ENCODE measurements around the gene METTL24.
"Not testable (repeated sequence)": the region's sequence is repeated elsewhere in the genome, so short reads cannot be mapped to it uniquely, and the experiment has no call there.

The METTL24 gene

GRCh38 chr6:110353457-110354001 is 4.6 kb downstream of the METTL24 start:
- peak overlapping the region; percentile 98 for H3K27ac Mint-ChIP-seq

GRCh38 chr6:110352563-110353262 is 5.4 kb downstream of the METTL24 start:
- Mint-ChIP-seq H3K4me3 (peak overlapping the region; percentile 19), H3K36me3 (ENCODE audit: low read depth) (peaks cover 3% of the 10 kb centered on the region), H3K4me1 (peaks cover 91% of the 10 kb centered on the region), H3K9me3 (no peaks in the 10 kb centered on the region), H3K27ac (peak overlapping the region; percentile 98), H3K27me3 (ENCODE audit: low read depth, poor library complexity) (peaks cover 12% of the 10 kb centered on the region)
- TF ChIP-seq, protein P1, sequence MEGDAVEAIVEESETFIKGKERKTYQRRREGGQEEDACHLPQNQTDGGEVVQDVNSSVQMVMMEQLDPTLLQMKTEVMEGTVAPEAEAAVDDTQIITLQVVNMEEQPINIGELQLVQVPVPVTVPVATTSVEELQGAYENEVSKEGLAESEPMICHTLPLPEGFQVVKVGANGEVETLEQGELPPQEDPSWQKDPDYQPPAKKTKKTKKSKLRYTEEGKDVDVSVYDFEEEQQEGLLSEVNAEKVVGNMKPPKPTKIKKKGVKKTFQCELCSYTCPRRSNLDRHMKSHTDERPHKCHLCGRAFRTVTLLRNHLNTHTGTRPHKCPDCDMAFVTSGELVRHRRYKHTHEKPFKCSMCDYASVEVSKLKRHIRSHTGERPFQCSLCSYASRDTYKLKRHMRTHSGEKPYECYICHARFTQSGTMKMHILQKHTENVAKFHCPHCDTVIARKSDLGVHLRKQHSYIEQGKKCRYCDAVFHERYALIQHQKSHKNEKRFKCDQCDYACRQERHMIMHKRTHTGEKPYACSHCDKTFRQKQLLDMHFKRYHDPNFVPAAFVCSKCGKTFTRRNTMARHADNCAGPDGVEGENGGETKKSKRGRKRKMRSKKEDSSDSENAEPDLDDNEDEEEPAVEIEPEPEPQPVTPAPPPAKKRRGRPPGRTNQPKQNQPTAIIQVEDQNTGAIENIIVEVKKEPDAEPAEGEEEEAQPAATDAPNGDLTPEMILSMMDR (IDR thresholded peaks at IDR 0.05), result no peak
- DNase-seq, result no peak

More at GRCh38 chr6:110353457-110354001, 4.6 kb downstream of the METTL24 start:
- Mint-ChIP-seq H3K4me1 (peaks cover 87% of the 10 kb centered on the region), H3K27me3 (ENCODE audit: low read depth, poor library complexity) (peaks cover 12% of the 10 kb centered on the region), H3K4me3 (peak overlapping the region; percentile 88), H3K36me3 (ENCODE audit: low read depth) (peaks cover 3% of the 10 kb centered on the region), H3K9me3 (no peaks in the 10 kb centered on the region)
- TF ChIP-seq, protein P1 (IDR thresholded peaks at IDR 0.05), result no peak
- no peak for DNase-seq

DNA sequence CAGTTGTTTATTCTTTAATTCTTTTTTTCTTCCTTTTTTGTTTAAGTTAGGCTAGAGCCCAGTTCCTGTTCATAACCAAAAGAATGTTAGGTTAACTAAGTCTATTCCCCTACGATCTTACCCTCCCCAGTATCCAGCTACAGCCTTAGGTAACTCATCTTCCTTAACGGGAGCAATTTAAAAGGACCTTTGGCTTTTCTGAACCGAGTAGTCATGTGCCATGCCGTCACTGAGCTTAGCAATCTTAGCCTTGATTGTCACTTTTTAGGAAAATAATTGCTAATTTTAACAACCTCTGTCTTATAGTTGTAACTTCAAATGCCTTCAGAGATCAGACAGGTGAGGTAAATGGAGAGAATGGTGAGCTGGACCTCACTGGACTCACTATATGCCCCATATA is 6.2 kb downstream of the METTL24 start:
- Mint-ChIP-seq H3K9me3 (no peaks in the 10 kb centered on the region), H3K27me3 (ENCODE audit: low read depth, poor library complexity) (peaks cover 7% of the 10 kb centered on the region), H3K27ac (peak overlapping the region; percentile 98), H3K4me3 (peak overlapping the region; percentile 42), H3K36me3 (ENCODE audit: low read depth) (peaks cover 3% of the 10 kb centered on the region), H3K4me1 (peaks cover 84% of the 10 kb centered on the region)
- TF ChIP-seq, protein P1 (IDR thresholded peaks at IDR 0.05), result no peak
- DNase-seq, result no peak

GRCh38 chr6:110351546-110351945 is 6.6 kb downstream of the METTL24 start:
- Mint-ChIP-seq H3K4me3 (no peak overlapping the region), H3K4me1 (peaks cover 79% of the 10 kb centered on the region), H3K27me3 (ENCODE audit: low read depth, poor library complexity) (peaks cover 3% of the 10 kb centered on the region), H3K27ac (peak overlapping the region; percentile 60), H3K9me3 (no peaks in the 10 kb centered on the region), H3K36me3 (ENCODE audit: low read depth) (peaks cover 3% of the 10 kb centered on the region)
- no peak for DNase-seq
- TF ChIP-seq, protein P1 (IDR thresholded peaks at IDR 0.05), result no peak

DNA sequence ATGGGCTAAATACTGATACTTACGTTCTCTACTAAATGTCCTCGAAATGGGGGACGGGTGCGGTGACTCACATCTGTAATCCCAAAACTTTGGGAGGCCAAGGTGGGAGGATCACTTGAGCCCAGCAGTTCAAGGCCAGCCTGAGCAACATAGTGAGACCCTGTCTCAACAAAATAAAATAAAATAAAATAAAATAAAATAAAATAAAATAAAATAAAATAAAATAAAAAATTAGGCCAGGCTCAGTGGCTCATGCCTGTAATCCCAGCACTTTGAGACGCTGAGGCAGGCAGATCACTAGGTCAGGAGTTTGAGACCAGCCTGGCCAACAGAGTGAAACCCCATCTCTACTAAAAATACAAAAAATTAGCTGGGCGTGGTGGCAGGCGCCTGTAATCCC is 7.6 kb downstream of the METTL24 start:
- H3K27me3 Mint-ChIP-seq (ENCODE audit: low read depth, poor library complexity); H3K27ac Mint-ChIP-seq; H3K4me3 Mint-ChIP-seq; DNase-seq; H3K9me3 Mint-ChIP-seq; H3K36me3 Mint-ChIP-seq (ENCODE audit: low read depth): not testable (repeated sequence)
- H3K4me1 Mint-ChIP-seq, result peaks cover 76% of the 10 kb centered on the region

DNA sequence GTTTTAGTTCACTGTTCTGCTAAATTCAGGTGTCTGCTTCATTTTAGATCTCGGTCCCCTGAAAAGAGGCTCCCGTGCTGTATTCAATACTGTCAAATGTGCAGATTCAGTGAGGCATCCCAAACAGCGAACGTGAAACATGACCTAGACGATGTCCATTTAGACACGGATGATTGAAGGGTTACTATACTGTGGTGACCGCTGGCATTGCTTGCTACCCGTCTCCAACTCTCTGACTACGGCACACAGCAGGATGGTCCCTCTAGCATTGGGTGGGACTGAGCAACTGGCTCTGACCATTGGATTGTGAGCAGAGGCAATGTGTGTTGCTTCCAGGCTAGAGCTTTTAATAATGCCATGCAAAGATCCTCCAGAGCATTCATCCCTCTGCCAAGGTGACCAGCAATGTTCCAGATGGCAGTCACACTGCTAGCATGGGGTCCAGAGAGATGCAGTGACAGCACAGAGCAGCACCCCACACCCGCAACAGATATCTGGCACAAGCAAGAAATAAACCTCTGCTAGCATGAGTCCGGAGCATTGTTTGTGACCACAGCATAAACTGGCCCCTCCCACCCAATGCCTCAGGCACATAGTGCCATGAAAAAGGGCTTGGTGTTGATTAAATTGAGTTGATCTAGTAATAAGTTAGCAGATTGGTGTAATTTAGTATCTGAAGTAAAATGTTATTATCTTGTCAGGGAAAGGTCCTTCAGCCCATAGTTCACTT is 9.0 kb downstream of the METTL24 start:
- no peak overlapping the region for H3K27ac Mint-ChIP-seq
- TF ChIP-seq, protein P1 (IDR thresholded peaks at IDR 0.05), result no peak
- H3K36me3 Mint-ChIP-seq (ENCODE audit: low read depth), result peaks cover 3% of the 10 kb centered on the region
- peaks cover 71% of the 10 kb centered on the region for H3K4me1 Mint-ChIP-seq
- no peaks in the 10 kb centered on the region for H3K27me3 Mint-ChIP-seq (ENCODE audit: low read depth, poor library complexity)
- DNase-seq, result no peak
- H3K9me3 Mint-ChIP-seq, result no peaks in the 10 kb centered on the region
- H3K4me3 Mint-ChIP-seq, result peak overlapping the region; percentile 39
